GM06990 (cell line): ENCODE results near the gene CDX2.
A peak's percentile ranks its signal among the peaks of the same experiment; 100 is the strongest.

Experiments
- DNase-seq: peaks from one replicate; pipeline ENCODE4 v3.0.0-alpha.2; 2011; ENCODE audit not compliant: insufficient read length; ENCODE audit errors: extremely low read depth
- H3K27me3 ChIP-seq: replicated peaks from 2 replicates; pipeline ENCODE4 v1.6.0; 2011; ENCODE audit warnings: low read length; ENCODE audit not compliant: control insufficient read depth, insufficient read depth
- H3K36me3 ChIP-seq: 2 replicates; pipeline ENCODE4 v1.5.1; 2011; ENCODE audit warnings: low read length; ENCODE audit not compliant: control insufficient read depth, insufficient read depth
- H3K4me3 ChIP-seq: replicated peaks from 2 replicates; pipeline ENCODE4 v1.5.1; 2011; ENCODE audit warnings: low read depth, mild to moderate bottlenecking, control low read depth, low read length
- CTCF ChIP-seq: IDR thresholded peaks from 2 replicates; pipeline ENCODE4 v1.5.1; 2011; ENCODE audit warnings: low read length, control low read depth, mild to moderate bottlenecking, inconsistent platforms; ENCODE audit not compliant: insufficient read depth, poor library complexity, severe bottlenecking

The CDX2 gene

GRCh38 chr13:27980280-27980998 is 11.3 kb upstream of the CDX2 start:
- no peak for TF ChIP-seq CTCF
- Histone ChIP-seq H3K27me3 (peaks cover 3% of the 10 kb centered on the region), H3K4me3 (no peak overlapping the region), H3K36me3 (no peaks in the 10 kb centered on the region)
- no peak for DNase-seq

DNA sequence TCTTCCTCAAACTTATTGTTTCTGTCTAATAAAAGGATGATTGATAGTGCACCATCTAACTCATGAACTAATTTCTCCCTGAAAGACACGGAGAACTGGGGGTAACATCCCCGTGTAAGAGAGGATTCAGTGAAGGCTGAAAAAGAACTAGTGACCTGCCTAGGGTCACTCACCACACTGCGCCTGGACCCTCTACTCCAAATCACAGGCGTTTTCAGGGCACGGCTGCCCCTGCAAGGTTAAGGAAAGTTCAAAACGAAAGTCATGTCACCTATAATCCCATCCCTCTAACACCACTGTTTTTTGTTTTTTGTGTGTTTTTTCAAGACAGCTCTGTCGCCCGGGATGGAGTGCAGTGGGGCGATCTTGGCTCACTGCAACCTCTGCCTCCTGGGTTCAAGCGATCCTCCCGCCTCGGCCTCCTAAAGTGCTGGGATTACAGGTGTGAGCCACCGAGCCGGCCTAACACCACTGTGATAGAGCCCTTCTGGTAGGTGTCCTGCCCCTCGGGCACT is 10.7 kb upstream of the CDX2 start:
- peaks cover 3% of the 10 kb centered on the region for H3K27me3 ChIP-seq
- DNase-seq: no peak
- TF ChIP-seq CTCF: no peak
- H3K4me3 ChIP-seq: no peak overlapping the region
- no peaks in the 10 kb centered on the region for H3K36me3 ChIP-seq

DNA sequence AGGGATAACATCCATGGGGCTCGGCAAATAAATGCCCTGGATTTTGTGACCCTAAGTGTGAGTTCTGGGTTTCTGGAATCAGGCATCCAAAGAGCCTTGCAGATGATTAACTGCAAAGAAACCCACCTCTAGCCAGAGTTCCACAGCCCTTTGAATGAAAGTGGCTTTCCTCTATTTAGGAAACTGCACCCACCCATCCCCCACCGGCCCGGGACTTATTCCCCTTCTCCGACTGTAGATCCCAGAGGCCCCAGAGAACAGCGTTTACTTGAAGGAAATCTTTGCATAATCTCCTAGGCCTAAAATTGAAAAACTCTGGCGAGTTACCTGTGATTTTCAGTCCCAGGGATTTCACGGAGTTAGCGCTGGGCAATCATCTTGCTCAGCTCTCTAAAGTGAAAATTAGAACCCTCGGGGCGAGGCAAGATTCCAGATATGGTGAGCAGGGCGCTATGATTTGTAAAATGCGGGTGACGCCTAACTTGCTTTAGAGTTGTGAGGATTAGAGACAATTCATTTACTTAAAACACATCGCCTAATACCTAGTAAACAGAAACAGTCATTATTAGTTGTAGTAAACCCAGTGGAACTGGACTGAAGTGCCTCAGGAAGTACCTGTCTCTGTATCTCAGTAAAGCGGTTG is 10.0 kb upstream of the CDX2 start:
- TF ChIP-seq CTCF: no peak
- Histone ChIP-seq H3K27me3 (peaks cover 5% of the 10 kb centered on the region), H3K4me3 (no peak overlapping the region), H3K36me3 (no peaks in the 10 kb centered on the region)
- DNase-seq: no peak

DNA sequence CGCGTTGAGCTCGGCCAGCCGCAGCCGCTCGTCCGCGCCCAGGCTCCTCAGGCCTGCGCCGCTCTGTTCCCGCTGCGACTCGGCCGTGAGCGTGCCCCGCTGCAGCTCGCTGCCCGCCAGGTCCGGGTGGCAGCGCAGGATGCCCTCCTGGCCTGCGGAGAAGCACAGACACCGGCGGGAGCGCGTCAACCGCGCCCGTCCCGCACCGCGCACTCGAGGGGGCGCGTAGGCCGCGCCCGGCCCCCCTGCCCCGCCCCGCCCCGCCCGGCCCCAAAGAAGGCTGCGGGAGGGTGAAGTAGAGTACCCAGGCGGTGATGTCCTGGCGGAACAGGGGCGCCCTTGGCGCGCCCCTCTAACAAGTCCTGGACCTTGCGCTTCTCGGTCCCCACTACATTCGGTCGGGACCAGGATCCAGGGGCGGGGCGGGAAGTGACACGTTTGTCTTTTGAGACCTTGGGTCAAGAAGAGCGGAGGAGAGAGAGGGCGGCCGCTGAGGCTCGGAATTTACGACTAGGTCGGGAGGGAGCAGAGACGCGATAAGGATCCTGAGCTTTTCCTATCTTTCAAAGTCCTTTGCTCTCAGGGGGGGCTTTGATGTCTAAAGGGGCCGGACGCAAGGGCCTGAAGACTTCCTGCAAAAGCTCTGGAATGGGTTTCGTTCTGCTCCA is 9.3 kb upstream of the CDX2 start:
- Histone ChIP-seq H3K36me3 (no peaks in the 10 kb centered on the region), H3K27me3 (peaks cover 5% of the 10 kb centered on the region), H3K4me3 (no peak overlapping the region)
- no peak for TF ChIP-seq CTCF
- no peak for DNase-seq

DNA sequence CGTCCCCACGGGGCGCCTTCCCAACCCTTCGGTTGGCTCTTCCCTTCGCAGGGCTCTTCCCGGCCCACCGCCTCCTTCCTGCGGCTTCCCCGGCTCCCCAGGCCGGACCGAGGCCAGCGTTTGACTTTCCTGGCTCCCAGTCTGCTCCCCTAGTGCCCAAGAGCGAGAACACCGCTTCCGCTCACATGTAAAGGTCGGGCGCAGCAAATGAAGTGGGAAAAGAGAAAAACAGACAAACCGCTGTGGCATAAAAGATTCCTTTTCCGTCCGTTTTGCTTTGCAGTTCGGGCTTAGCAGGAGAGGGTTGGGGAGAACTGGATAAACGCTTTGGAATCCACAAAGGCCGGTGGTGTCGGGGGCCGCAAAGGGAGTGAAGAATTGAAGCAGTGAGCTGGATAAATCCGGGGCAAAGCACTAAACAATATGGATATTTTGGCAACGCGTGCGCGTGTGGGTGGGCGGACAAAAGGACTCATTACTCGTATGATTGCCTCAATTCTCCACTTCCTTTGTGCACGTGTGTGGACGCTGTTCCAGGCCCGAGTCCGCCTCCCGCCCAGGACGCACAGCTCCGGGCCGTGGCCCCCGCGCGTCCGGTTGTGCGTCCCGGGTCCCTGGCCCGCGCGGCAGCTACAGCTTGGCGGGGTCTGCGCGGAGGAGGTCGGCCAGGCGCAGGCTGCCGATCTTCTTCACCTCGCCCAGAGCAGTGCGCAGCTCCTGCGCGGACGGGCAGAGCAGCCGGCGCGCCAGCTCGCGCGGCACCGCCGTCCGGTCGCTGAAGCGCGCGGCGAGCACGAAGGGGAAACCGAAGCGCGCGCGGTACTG is 8.6 kb upstream of the CDX2 start:
- Histone ChIP-seq H3K36me3 (no peaks in the 10 kb centered on the region), H3K4me3 (no peak overlapping the region), H3K27me3 (peaks cover 5% of the 10 kb centered on the region)
- DNase-seq: peak; percentile 34
- no peak for TF ChIP-seq CTCF
